H1 (cell line): ENCODE data around the gene CASZ1. TPM values are rescaled to one million over a fixed set of nuclear protein-coding genes. Genes with fewer than 3 reads are reported as not detected.
A peak's percentile ranks its signal among the peaks of the same experiment; 100 is the strongest.

Experiments
- CTCF ChIA-PET: fragments of 300-600 bp; sonication (Branson Sonifier 250); formaldehyde crosslinking; loops from one replicate; lab custom pipeline; 2021; ENCODE audit not compliant: partially characterized antibody; lab: Charles Lee
- POLR2A ChIA-PET: fragments of 300-600 bp; sonication (Branson Sonifier 250); formaldehyde crosslinking; loops from one replicate; lab custom pipeline; 2021; ENCODE audit warnings: inconsistent platforms; ENCODE audit not compliant: partially characterized antibody; lab: Charles Lee
- DNase-seq, 2 experiments: peaks; one replicate each; pipeline versions ENCODE4 v3.0.0 to v3.0.0-alpha.2; 2010 to 2022; ENCODE audit warnings: low spot score in 2 of 2, low read depth in 1 of 2, mixed read lengths in 1 of 2
- FAIRE-seq: peaks from 2 replicates; lab custom pipeline; 2011; peaks lifted over from hg19 to GRCh38; lab: Jason Lieb, UNC
- H2AFZ ChIP-seq: 2 replicates; pipeline ENCODE4 v1.8.1; 2012; ENCODE audit warnings: low read length, inconsistent platforms
- H2AK5ac ChIP-seq: 2 replicates; pipeline ENCODE4 v1.6.1; 2013; ENCODE audit warnings: low read depth, low read length
- H2BK120ac ChIP-seq: replicated peaks from 2 replicates; pipeline ENCODE3; 2013; ENCODE audit warnings: low read depth, low read length, inconsistent platforms
- H2BK12ac ChIP-seq: 2 replicates; pipeline ENCODE4 v1.6.1; 2013; ENCODE audit warnings: low read depth, low read length
- H2BK15ac ChIP-seq: 2 replicates; pipeline ENCODE4 v1.6.1; 2013; ENCODE audit warnings: low read length
- H2BK20ac ChIP-seq: 2 replicates; pipeline ENCODE4 v1.6.1; 2013; ENCODE audit warnings: low read length
- H2BK5ac ChIP-seq: 2 replicates; pipeline ENCODE4 v1.6.1; 2013; ENCODE audit warnings: low read depth, low read length
- H3K14ac ChIP-seq: 2 replicates; pipeline ENCODE4 v1.6.1; 2013; ENCODE audit warnings: inconsistent platforms; ENCODE audit not compliant: insufficient read length
- H3K18ac ChIP-seq: 2 replicates; pipeline ENCODE4 v1.6.1; 2013; ENCODE audit warnings: low read length; ENCODE audit errors: extremely low read depth
- H3K23ac ChIP-seq: 2 replicates; pipeline ENCODE4 v1.6.1; 2013; ENCODE audit warnings: inconsistent platforms; ENCODE audit not compliant: insufficient read length
- H3K23me2 ChIP-seq: 2 replicates; pipeline ENCODE4 v1.6.1; 2013; ENCODE audit warnings: low read depth, low read length
- H3K27ac ChIP-seq: 2 replicates; pipeline ENCODE4 v1.6.1; 2011; ENCODE audit warnings: low read depth, low read length, inconsistent platforms
- H3K27me3 ChIP-seq, 4 experiments: replicated peaks in 1 of 4; 1 replicate in 1 of 4; 2 replicates in 3 of 4; pipeline versions ENCODE4 v1.6.1 to v1.8.1; 2011 to 2013; ENCODE audit warnings: low read length in 3 of 4, mild to moderate bottlenecking in 3 of 4, inconsistent platforms in 2 of 4, mixed read lengths in 2 of 4, moderate library complexity in 1 of 4; ENCODE audit not compliant: control insufficient read depth in 3 of 4, insufficient read depth in 3 of 4; ENCODE audit errors: extremely low read depth in 1 of 4
- H3K36me3 ChIP-seq, 4 experiments: 2 replicates each; pipeline versions ENCODE4 v1.6.1 to v1.8.1; 2011 to 2013; ENCODE audit warnings: mild to moderate bottlenecking in 4 of 4, low read length in 3 of 4, moderate library complexity in 2 of 4, control low read depth in 1 of 4, inconsistent platforms in 1 of 4; ENCODE audit not compliant: insufficient read depth in 4 of 4, control insufficient read depth in 2 of 4
- H3K4ac ChIP-seq: replicated peaks from 2 replicates; pipeline ENCODE3; 2013; ENCODE audit warnings: low read length, low read depth, mixed read lengths, inconsistent platforms; ENCODE audit not compliant: insufficient read length
- H3K4me1 ChIP-seq, 4 experiments: replicated peaks in 1 of 4; 1 replicate in 1 of 4; 2 replicates in 3 of 4; pipeline versions ENCODE4 v1.6.1 to v1.8.1; 2011 to 2013; ENCODE audit warnings: low read length in 3 of 4, inconsistent platforms in 2 of 4, mixed read lengths in 1 of 4; ENCODE audit not compliant: insufficient read depth in 4 of 4, control insufficient read depth in 3 of 4
- H3K4me2 ChIP-seq, 2 experiments: 2 replicates each; pipeline versions ENCODE4 v1.6.1 to v1.8.1; 2011 to 2013; ENCODE audit warnings: low read depth in 2 of 2, low read length in 2 of 2, control low read depth in 1 of 2, inconsistent platforms in 1 of 2, mild to moderate bottlenecking in 1 of 2; ENCODE audit not compliant: insufficient read depth in 1 of 2
- H3K4me3 ChIP-seq, 4 experiments: fragments of 200-600, 300-600 bp in 1 of 4; sonication (generic), shearing (Covaris generic), sonication (Bioruptor Twin) in 1 of 4; 2 replicates each; pipeline versions ENCODE4 v1.5.1 to v1.8.1; 2011 to 2016; ENCODE audit warnings: low read length in 4 of 4, low read depth in 3 of 4, control low read depth in 2 of 4, inconsistent platforms in 2 of 4, mild to moderate bottlenecking in 2 of 4, mixed read lengths in 1 of 4, moderate library complexity in 1 of 4; ENCODE audit not compliant: insufficient read depth in 2 of 4; ENCODE audit errors: extremely low read depth in 1 of 4
- H3K56ac ChIP-seq: replicated peaks from 2 replicates; pipeline ENCODE3; 2013; ENCODE audit warnings: low read depth, mild to moderate bottlenecking, mixed read lengths, low read length, inconsistent platforms; ENCODE audit not compliant: insufficient read length
- H3K79me1 ChIP-seq: 2 replicates; pipeline ENCODE4 v1.6.1; 2013; ENCODE audit warnings: low read depth, low read length, control low read depth
- H3K79me2 ChIP-seq, 2 experiments: 2 replicates each; pipeline versions ENCODE4 v1.6.1 to v1.8.1; 2012 to 2013; ENCODE audit warnings: low read length in 2 of 2, mild to moderate bottlenecking in 2 of 2, inconsistent platforms in 1 of 2; ENCODE audit not compliant: insufficient read depth in 2 of 2, control insufficient read depth in 1 of 2
- H3K9ac ChIP-seq, 4 experiments: replicated peaks in 1 of 4; 1 replicate in 1 of 4; 2 replicates in 3 of 4; pipeline versions ENCODE4 v1.6.1 to v1.8.1; 2011 to 2013; ENCODE audit warnings: low read depth in 3 of 4, low read length in 3 of 4, control low read depth in 2 of 4, mild to moderate bottlenecking in 2 of 4, moderate library complexity in 2 of 4, inconsistent platforms in 1 of 4; ENCODE audit errors: extremely low read depth in 1 of 4
- H3K9me3 ChIP-seq, 2 experiments: 2 replicates each; pipeline versions ENCODE4 v1.6.1 to v1.8.1; 2012 to 2013; ENCODE audit warnings: mild to moderate bottlenecking in 2 of 2, moderate library complexity in 2 of 2, control low read depth in 1 of 2, inconsistent platforms in 1 of 2, low read depth in 1 of 2, low read length in 1 of 2, mixed read lengths in 1 of 2; ENCODE audit not compliant: insufficient read depth in 2 of 2
- H4K20me1 ChIP-seq, 2 experiments: replicated peaks in 1 of 2; 2 replicates each; pipeline versions ENCODE3 to v1.8.1; 2011 to 2013; ENCODE audit warnings: inconsistent platforms in 2 of 2, low read length in 2 of 2, mild to moderate bottlenecking in 1 of 2; ENCODE audit not compliant: insufficient read depth in 2 of 2, control insufficient read depth in 1 of 2
- H4K5ac ChIP-seq: 2 replicates; pipeline ENCODE4 v1.6.1; 2013; ENCODE audit warnings: low read length, low read depth, mixed read lengths, inconsistent platforms; ENCODE audit not compliant: insufficient read length
- H4K8ac ChIP-seq: 2 replicates; pipeline ENCODE4 v1.8.0; 2013; ENCODE audit warnings: mild to moderate bottlenecking, moderate library complexity, low read length, inconsistent platforms; ENCODE audit not compliant: insufficient read depth; ENCODE audit errors: extremely low read depth
- H4K91ac ChIP-seq: replicated peaks from 2 replicates; pipeline ENCODE3; 2013; ENCODE audit warnings: low read length, mixed read lengths, inconsistent platforms; ENCODE audit not compliant: insufficient read length
- BACH1 ChIP-seq: IDR thresholded peaks from 2 replicates; pipeline ENCODE4 v1.6.1; 2012; ENCODE audit warnings: low read length, improper control_type of control experiment
- BRCA1 ChIP-seq: IDR thresholded peaks from 2 replicates; pipeline ENCODE4 v1.6.1; 2012; ENCODE audit warnings: low read depth, low read length, improper control_type of control experiment
- CBX5 ChIP-seq: fragments of 300-800, 300-1000 bp; sonication (generic); IDR thresholded peaks from 2 replicates; pipeline ENCODE4 v1.7.1; 2016; ENCODE audit warnings: antibody characterized with exemption, low read length, low read depth
- GABPA ChIP-seq: IDR thresholded peaks from 2 replicates; pipeline ENCODE4 v1.6.1; 2011; ENCODE audit warnings: mild to moderate bottlenecking, low read length, moderate library complexity, borderline replicate concordance; ENCODE audit not compliant: insufficient read depth
- RNF2 ChIP-seq: fragments of 200-900, 300-1000 bp; sonication (generic); IDR thresholded peaks from 2 replicates; pipeline ENCODE4 v1.7.1; 2016; ENCODE audit warnings: borderline replicate concordance, low read depth, mild to moderate bottlenecking, antibody characterized with exemption, low read length; ENCODE audit not compliant: poor library complexity, severe bottlenecking; ENCODE audit errors: missing control alignments
- SIN3A ChIP-seq, 2 experiments: IDR thresholded peaks in 1 of 2; conservative IDR thresholded peaks in 1 of 2; 2 replicates each; pipeline ENCODE4 v1.6.1; 2011 to 2012; ENCODE audit warnings: low read length in 2 of 2, improper control_type of control experiment in 1 of 2, low read depth in 1 of 2, mild to moderate bottlenecking in 1 of 2
- TCF12 ChIP-seq: IDR thresholded peaks from 2 replicates; pipeline ENCODE4 v1.6.1; 2011; ENCODE audit warnings: low read depth, mild to moderate bottlenecking, low read length
- YY1 ChIP-seq: IDR thresholded peaks from 2 replicates; pipeline ENCODE4 v1.6.1; 2011; ENCODE audit warnings: low read depth, mild to moderate bottlenecking, low read length
- ZNF274 ChIP-seq: IDR thresholded peaks from 2 replicates; pipeline ENCODE4 v1.7.0; 2012; ENCODE audit warnings: low read length, borderline replicate concordance; ENCODE audit errors: extremely low read depth
- WGBS, 2 experiments: shearing (Covaris generic) in 1 of 2; methylation state at CpG; one replicate each; pipeline versions ENCODE4 v1.1.6 to v1.1.7; 2013 to 2015; ENCODE audit warnings: low lambda C conversion rate in 2 of 2, mixed read lengths in 2 of 2, inconsistent platforms in 1 of 2, low coverage in 1 of 2, missing lambda C conversion rate in 1 of 2; ENCODE audit not compliant: insufficient replicate concordance in 2 of 2, insufficient coverage in 1 of 2, insufficient read length in 1 of 2; ENCODE audit errors: extremely low coverage in 1 of 2, missing lambda C conversion rate in 1 of 2; 5-methylcytosine and 5-hydroxymethylcytosine counted together
- polyA plus RNA-seq, 7 experiments: library from polyadenylated mRNA; depleted of rRNA in 3 of 7; stranded (reverse) in 5 of 7; unstranded in 2 of 7; fragments of >200 nt in 5 of 7; fragments of 200-250 nt in 2 of 7; gene quantifications; 1 replicate in 5 of 7; 2 replicates in 1 of 7; 4 replicates in 1 of 7; pipeline versions ENCODE4 v1.2.1 to v1.2.3, GENCODE V29; 2011 to 2013; ENCODE audit warnings: missing spikeins in 2 of 7, mixed read lengths in 2 of 7
- total RNA-seq: library from RNA; stranded (reverse); fragmentation: NEBNext Ultra II Directional; extraction: Animal tissue kit (Norgen Biotek cat#: 25700); gene quantifications from 2 replicates; pipeline ENCODE4 v1.2.1, GENCODE V29; 2021
- TF ChIP-seq, protein P1 (sequence below): IDR thresholded peaks from 2 replicates; pipeline ENCODE4 v1.6.1; 2011; ENCODE audit warnings: low read depth, mild to moderate bottlenecking, low read length; ENCODE audit not compliant: insufficient read depth

Gene CASZ1
- total and polyA plus RNA-seq, 2 of the 8 experiments (the other 6 are each of a cell fraction or from before 2014, with no cell fraction given): 4.4 to 7.7 TPM

DNA sequence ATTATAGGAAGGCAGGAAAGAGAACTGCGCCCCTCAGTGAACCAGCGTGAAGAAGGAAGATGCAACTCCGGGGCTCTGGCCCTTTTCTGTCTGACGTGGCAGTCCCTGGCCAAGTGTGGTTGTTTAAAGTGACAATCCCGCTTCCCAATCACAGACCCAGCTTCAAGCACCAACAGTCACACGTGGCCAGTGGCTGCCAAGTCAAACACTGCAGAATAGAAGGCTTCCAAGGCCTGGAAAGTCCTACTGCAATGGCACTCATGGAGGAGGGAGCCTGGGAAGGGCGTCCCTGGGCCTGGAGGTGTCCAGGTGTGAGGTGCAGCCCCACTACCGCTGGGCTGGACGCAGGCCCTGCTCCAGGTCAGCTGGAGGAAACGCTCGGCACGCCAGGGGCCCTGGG, 143.8 kb downstream of the CASZ1 start:
- Histone ChIP-seq H2BK15ac (no peak overlapping the region), H2BK5ac (no peak overlapping the region), H4K91ac (no peak overlapping the region), H3K9ac (no peak overlapping the region), H2AK5ac (no peak overlapping the region), H2BK12ac (no peak overlapping the region), H3K18ac (no peak overlapping the region), H4K5ac (no peak overlapping the region), H3K9me3 (no peaks in the 10 kb centered on the region), H3K27ac (no peak overlapping the region), H3K23ac (no peak overlapping the region), H3K4me3 (no peak overlapping the region), H3K4me2 (no peak overlapping the region), H2BK120ac (no peak overlapping the region), H3K27me3 (peaks cover 0 to 20% (median 15%) of the 10 kb centered on the region in 4 experiments; a peak in 3 of 7 replicates), H3K23me2 (no peaks in the 10 kb centered on the region; the same call in 1 of the 2 replicates), H3K14ac (no peak overlapping the region), H3K79me2 (no peaks in the 10 kb centered on the region), H2BK20ac (no peak overlapping the region), H2AFZ (no peak overlapping the region), H3K4me1 (peaks cover 0 to 21% (median 11%) of the 10 kb centered on the region in 4 experiments; a peak in 6 of 7 replicates), H3K56ac (no peak overlapping the region), H3K4ac (no peak overlapping the region), H4K8ac (peak overlapping the region; percentile 66; the same call in 1 of the 2 replicates), H3K36me3 (peaks cover 0 to 5% (median 0%) of the 10 kb centered on the region in 4 experiments; a peak in 2 of 8 replicates), H4K20me1 (peaks cover 0 to 6% of the 10 kb centered on the region in 2 experiments), H3K79me1 (no peaks in the 10 kb centered on the region)
- ChIA-PET CTCF (no interaction called here), POLR2A (interaction anchor here (0.7 kb wide), 1 partner anchor 13 kb away, joined by 3 read pairs; no protein-coding TSS in a partner anchor)
- DNase-seq (no peak), FAIRE-seq (no peak)
- WGBS, 2 experiments: 87% methylated on average over 12 of the region's 12 CpGs; no CpG with 5 or more reads in 1 of the 2 experiments
- TF ChIP-seq GABPA (no peak), YY1 (no peak), RNF2 (no peak), TCF12 (no peak), ZNF274 (no peak), CBX5 (no peak), BACH1 (no peak), SIN3A (conservative IDR thresholded peaks at IDR 0.05 in 1 of 2, IDR thresholded peaks at IDR 0.05 in 1 of 2; ENCODE audit: low read depth in 1 of 2, low read length in 2 of 2) (no peak), BRCA1 (no peak)
- TF ChIP-seq, protein P1, sequence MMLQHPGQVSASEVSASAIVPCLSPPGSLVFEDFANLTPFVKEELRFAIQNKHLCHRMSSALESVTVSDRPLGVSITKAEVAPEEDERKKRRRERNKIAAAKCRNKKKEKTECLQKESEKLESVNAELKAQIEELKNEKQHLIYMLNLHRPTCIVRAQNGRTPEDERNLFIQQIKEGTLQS: no peak
